UCSD-AML1 (cell line): ENCODE measurements around the gene UBTD2.

ENCODE experiments used
- DNase-seq: peaks from one replicate; lab custom pipeline; 2025; ENCODE audit not compliant: unreplicated experiment; lab: John Stamatoyannopoulos, UW

The UBTD2 gene

DNA sequence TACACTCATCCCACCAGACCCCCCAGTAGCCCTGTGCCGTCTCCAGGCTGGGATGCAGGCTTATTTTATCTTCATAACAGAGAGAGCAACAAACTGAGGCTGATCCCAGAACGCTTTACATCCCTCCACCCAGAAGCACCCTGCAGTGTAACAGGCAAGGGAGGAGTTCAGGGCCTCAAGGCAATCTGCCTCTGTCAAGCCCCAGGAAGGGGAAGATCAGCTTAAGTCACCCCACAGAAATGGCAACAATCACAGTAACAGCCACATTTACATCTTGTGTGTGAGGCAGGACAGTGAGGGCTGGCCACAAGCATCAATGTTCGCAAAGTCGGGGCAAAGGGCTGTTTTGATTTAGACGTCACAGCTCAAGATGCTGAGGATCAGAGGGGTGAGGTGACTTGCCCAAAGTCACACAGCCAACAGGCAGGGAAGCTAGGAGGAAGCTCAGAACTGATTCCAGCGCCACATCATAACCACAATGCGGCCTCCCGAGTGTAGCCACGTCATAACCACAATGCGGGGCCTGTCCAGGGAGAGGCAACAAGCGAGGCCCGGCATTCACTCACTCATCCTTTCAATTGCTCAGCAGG is 109.9 kb downstream of the UBTD2 start:
- DNase-seq, result peak; percentile 33

DNA sequence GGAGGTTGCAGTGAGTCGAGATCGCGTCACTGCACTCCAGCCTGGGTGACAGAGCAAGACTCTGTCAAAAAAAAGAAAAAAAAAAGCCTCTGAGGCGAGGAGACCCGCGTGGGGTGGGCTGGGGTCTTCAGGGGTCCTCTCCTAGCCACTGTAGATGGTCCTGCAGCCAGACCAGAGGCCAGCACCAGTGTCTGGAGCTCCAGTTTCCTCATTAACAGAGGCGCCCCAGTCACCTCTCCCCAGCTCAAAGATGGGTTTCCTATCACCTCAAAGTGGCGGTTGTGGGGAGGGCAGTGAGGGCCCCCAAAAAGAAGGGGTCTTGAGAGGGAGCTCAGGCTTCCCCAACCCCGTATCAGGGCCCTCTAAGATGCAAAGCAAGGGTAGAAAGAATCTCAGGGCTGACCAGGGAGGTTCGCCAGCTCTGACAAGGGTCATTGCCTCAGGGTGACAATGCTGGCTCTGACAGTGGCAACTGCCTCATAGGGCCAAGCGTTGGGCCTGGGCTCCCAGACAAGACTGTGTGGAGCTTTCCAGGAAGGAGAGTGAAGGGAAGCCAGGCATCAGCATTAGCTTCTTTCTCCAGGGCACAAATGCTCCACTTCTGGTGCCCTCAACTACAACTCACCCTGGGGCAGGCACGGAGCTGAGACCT is 110.5 kb downstream of the UBTD2 start:
- DNase-seq, result no peak

DNA sequence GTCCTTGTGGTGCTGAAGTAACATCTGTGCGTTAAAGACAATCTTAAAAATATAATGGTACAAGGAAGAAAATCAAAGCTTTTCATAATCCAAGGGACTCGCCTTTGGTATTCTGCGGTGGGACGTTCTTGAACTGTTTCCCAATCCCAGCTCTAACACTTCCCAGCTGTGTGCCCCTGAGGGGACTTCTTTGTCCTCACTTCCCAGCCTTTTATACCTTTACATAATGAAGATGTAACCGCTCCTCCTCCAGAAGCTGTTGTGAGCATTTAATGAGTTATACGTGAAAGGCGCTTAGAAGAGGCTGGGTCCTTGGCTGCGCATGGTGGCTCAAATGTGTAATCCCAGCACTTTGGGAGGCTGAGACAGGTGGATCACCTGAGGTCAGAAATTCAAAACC is 112.4 kb downstream of the UBTD2 start:
- DNase-seq, result no peak

DNA sequence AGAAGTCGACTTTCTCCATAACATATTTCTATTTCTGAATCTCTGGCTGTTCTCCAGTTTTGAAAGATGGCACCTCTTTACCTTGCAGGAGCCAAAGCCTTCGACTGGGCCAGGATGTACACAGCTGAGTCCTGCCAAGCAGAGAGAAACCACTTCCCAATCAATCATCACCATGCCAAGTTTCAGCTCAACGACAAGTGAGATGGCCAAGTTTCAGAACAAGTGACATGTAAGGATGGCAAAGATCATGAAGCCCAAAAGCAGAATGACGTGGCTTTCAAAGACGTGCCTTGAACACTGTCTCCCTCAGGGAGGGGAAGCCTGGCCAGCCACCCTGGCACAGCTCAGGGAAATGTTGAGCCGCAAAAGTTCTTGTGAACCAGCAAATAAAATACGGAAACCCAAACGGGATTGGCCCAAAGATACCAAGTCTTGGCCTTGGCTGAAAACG is 113.3 kb downstream of the UBTD2 start:
- no peak for DNase-seq

DNA sequence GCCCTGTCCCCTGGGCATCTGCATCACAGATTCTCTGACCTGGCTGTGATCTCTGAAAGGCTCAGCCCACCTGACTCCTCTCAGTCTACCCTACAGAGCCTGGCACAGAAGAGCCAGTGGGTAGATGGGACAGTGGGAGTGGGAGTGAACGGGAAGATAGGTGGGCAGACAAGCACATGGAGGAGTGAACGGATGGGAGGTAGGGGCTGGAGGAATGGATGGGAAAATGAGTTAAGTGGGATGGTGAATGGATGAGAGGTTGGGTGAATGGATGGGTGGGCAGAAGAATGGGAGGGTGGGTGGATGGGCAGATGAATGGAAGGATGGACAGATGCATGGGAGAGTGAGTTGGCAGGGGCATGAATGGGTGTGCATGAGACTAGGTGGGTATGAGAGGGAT is 114.3 kb downstream of the UBTD2 start:
- no peak for DNase-seq

DNA sequence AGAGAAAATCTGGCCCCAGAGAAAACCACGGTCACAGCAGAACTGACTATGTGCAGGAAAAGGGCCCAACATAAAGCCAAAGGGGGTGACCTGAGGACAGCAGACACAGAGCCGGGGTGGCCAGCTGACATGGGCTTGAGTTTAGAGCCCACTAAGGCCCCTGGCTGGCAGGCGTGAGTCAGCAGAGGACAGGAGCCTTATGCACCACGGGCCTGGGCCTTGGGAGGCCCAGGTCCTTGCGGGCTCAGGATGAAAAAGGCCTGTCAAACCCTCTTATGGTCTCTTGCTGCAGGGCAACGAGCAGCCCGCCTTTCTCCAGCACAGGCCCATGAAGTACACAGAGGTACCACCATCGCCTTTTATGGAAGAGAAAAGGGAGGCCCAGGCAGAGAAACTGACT is 115.3 kb downstream of the UBTD2 start:
- no peak for DNase-seq

DNA sequence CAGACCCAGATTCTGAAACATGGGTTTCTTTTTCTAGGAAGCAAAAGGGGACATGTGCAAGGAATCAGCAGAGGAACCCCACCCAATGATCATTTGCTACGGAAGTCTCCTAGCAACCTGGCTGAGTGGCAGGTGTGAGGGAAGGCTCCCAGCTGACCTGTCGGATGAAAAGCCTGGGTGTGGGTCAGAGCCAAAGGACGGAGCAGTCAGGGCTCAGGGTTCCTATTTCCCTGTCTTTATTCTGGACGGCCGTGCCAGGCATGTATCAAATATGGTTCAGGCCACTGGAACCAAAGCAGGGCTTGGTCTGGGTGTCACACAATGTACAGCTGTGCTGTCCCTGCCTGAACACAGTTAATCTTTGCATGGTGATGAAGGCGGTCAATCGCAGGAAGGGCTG is 115.7 kb downstream of the UBTD2 start:
- no peak for DNase-seq

DNA sequence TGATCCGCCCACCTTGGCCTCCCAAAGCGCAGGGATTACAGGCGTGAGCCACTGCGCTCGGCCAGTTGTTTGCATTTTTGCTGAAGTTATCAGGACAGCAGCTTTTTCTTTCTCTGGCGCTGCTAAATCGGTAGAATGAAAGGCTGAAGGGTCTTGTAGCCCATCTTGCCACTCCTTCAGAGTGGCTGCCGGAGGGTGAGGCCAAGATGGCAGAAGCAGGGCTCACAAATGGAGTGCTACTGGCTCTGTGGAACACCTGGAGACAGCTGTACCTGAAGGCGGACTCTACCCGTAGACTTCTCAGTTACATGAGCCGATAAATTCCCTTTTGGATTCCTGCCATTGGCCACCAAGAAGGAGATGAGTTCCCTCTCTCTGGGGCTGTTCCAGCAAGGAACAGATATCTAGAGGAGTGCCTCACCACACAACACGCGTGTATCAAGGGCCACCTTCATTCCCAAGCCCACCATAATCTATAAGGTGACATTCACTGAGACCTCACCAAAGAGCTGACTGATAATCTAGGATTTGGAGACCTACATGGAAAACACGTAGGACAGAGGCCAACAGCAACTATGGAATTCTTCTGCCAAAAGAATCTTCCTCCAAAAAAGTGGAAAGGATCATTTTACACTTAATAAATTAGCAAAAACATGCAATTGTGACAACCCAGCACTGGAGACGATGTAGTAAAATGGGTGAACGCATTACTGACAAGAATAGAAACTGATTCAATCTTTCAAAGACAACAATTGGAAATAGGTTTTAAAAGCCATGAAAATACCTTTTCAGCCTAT is 117.3 kb downstream of the UBTD2 start:
- DNase-seq, result no peak

DNA sequence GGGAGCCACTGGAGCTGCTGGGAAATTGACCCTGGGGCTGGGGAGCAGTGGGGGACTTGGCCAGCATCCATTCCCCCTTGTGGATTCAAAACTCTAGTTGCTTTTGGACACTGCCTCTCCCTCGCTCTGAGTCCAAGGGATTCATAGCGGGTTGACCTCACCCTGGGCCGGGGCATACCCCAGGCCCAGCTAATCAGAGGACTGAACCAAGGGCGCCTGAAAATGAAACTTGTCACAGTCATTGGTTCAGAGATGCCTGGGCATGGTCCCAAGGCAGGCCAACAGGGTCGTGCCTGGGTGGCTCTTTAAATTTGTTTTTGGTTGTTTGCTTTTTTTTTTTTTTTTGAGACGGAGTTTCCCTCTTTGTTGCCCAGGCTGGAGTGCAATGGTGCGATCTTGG is 118.1 kb downstream of the UBTD2 start:
- no peak for DNase-seq

DNA sequence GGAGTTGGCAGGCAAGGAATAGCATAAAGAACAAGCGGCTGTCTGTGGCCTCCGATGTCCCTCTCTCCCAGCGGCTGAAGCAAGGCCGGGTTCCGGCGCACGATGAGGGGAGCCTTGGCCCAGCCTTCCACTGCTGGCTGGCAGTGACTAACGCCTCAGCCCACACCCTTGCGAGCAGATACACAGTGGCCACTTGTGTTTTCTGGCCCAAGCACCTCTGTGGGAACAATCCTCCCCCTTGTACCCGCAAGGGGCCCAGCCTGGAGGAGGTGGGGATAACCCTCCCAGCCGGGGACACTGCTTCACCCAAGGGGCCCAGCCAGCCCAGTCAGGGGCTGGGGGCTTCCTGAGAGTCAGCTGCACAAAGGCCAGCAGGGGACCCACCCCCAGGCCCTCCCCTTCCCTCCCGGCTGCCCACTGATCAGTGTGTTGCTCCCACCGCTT is 118.8 kb downstream of the UBTD2 start:
- no peak for DNase-seq

DNA sequence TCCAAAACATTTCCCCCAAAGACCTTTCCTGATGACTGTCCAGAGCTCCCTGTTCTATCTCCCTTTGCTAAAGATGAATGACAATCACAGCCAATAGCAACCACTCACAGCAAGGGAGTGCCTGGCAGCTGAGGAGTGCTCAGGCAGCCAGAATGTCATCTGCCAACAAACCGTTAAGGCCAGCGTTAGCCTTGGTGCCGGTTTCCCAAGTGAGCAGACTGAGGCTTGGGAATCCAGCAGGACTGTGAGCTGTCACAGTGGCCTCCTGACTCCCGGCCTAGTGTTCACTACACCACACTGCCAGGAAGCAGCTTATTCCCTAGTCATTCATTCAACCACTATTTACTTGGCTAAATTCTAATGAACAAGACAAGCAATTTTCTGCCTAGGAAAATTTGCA is 120.2 kb downstream of the UBTD2 start:
- DNase-seq, result no peak

DNA sequence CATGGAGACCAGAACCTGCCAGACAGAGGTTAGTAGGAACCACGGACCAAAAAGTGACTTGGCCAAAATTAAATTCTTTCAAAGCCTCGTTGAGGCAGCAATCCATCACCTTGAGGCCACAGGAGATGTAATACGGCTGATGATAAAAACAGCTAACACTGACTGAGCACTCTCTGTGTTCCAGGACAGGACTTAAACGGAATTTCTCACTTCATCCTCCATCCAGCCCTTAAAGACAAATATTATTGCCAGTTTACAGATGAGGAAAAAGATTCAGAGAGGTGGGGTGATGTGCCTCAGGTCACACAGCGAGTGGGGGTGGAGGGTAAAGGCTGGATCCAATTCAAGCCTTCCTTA is 120.6 kb downstream of the UBTD2 start:
- DNase-seq, result no peak

DNA sequence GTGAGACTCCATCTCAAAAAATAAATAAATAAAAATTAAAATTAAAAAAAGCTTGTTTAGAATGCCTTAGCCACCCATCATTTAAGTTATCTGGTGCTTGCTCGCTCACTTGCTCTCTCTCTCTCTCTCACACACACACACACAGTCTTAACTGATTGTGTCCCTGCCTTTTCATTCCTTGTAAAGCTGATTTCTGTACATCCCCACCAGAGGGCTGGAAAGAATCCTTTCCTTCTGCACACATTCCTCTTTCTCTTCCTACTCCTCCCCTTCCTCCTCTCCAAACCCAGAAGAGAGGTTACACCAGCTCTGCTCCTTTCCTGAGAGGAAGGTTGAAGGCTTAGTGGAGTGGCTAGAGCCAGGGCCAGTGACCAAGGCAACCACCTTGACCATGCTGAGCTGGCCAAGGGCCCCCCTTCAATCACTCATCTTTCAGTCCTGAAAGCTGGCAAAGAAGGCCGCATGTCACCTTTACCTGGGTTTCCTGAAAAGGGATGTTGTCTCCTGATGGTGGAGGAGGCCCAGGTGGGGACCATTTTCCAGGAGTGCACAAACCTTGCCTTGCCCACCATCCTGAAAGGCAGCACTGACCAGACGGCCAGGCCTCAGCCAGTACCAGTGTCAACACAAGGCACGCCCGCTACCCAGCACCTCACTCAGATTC is 121.1 kb downstream of the UBTD2 start:
- no peak for DNase-seq

DNA sequence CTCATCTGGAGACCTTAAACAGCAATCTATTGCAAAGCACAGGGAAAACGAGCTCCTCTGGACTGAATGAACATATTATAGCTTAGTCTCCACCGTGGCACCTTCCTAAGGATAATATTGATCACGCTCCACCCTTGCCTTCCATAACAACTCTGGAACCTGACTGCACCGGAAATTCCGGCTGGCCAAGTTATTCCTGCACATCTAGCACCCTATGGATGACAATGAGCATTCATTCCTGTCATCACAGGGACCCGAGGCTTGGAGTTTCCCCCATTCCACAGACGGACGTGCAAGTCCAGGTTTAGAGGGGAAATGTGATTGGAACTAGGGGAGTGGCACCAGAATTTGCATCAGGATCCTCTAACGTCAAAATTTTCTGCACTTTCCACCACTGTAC is 123.1 kb downstream of the UBTD2 start:
- DNase-seq, result no peak
